ENCODE data around the gene HADHA. TPM values are rescaled to one million over a fixed set of nuclear protein-coding genes. Genes with fewer than 3 reads are reported as not detected.
"Not testable (repeated sequence)": the region's sequence is repeated elsewhere in the genome, so short reads cannot be mapped to it uniquely, and the experiment has no call there.

Gene HADHA
- total RNA-seq, 1 experiment from 2014 or later = 101 TPM

DNA sequence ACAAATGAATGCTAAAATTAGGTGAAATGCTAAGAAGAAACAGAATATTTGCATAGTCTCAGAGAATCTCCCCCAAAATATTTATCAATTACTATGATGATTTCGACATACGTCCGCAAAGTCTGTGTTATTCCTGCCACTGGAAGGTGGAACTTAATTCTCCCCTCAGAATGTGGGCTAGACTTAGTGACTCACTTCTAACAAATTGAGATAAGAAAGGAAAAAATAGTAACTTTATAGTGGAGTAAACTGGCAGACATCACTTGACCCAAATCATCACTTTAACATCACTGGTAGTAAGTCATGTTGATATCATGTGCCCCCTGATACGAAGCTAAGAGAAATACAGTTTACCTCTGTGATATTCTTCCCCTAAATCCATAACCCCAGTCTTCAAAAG, 23.8 kb upstream of the HADHA start:
- Histone ChIP-seq H3K4me1 (ENCODE audit: control insufficient read depth in 1 of 2, insufficient read depth in 2 of 2, low read length in 2 of 2) (no peaks in the 10 kb centered on the region), H3K27me3 (ENCODE audit: insufficient read depth, low read length) (no peaks in the 10 kb centered on the region), H3K4me2 (ENCODE audit: low read length) (no peak overlapping the region), H3K9ac (ENCODE audit: low read length) (no peak overlapping the region), H3K9me3 (ENCODE audit: control insufficient read depth in 1 of 2, insufficient read depth in 1 of 2, low read depth in 1 of 2, low read length in 2 of 2) (no peaks in the 10 kb centered on the region), H3K36me3 (ENCODE audit: control insufficient read depth in 1 of 2, insufficient read depth in 2 of 2, low read length in 2 of 2) (no peaks in the 10 kb centered on the region; a peak in 1 of 4 replicates), H3K79me2 (ENCODE audit: insufficient read depth, low read length) (no peaks in the 10 kb centered on the region), H3K4me3 (replicated peaks in 1 of 2; ENCODE audit: low read depth in 1 of 2, low read length in 2 of 2) (no peak overlapping the region), H3K9me2 (ENCODE audit: insufficient read depth) (no peaks in the 10 kb centered on the region), H4K20me1 (ENCODE audit: insufficient read depth) (no peaks in the 10 kb centered on the region), H3K27ac (ENCODE audit: low read depth, low read length) (no peak overlapping the region), H2AFZ (ENCODE audit: low read depth, low read length, poor library complexity, severe bottlenecking) (no peak overlapping the region)
- no TSS peak for BruUV-seq (replicated peaks)
- ATAC-seq (no peak), DNase-seq (ENCODE audit: low read depth, low spot score) (no peak)
- ChIA-PET CTCF (no interaction called here), POLR2A (no interaction called here), RAD21 (ENCODE audit: low non-redundant PET in 1 of 2, low total read pairs in 2 of 2, uncharacterized antibody in 2 of 2, unreplicated experiment in 2 of 2) (no interaction called here)
- intact Hi-C loops (cut with micrococcal nuclease) = no loop called here
- no peak for TF ChIP-seq EZH2 (IDR thresholded peaks at IDR 0.05)
- TF ChIP-seq SRF (IDR thresholded peaks at IDR 0.05; ENCODE audit: low read depth) = no peak
- no peak for TF ChIP-seq CBX3 (IDR thresholded peaks at IDR 0.05; ENCODE audit: low read depth)
- no peak for TF ChIP-seq SIN3A (IDR thresholded peaks at IDR 0.05; ENCODE audit: low read depth)
- no peak for TF ChIP-seq POLR2A (IDR thresholded peaks at IDR 0.05; ENCODE audit: borderline replicate concordance, extremely low read depth, insufficient read depth, insufficient read length)
- no peak for TF ChIP-seq FOSL1 (IDR thresholded peaks at IDR 0.05; ENCODE audit: low read depth)
- TF ChIP-seq CTCF (IDR thresholded peaks at IDR 0.05 in 2 of 3, conservative IDR thresholded peaks at IDR 0.05 in 1 of 3; ENCODE audit: borderline replicate concordance in 1 of 3, insufficient read depth in 1 of 3, low read depth in 2 of 3, low read length in 2 of 3) = no peak
- TF ChIP-seq SP1 (IDR thresholded peaks at IDR 0.05; ENCODE audit: low read depth) = no peak
- TF ChIP-seq, protein P1, sequence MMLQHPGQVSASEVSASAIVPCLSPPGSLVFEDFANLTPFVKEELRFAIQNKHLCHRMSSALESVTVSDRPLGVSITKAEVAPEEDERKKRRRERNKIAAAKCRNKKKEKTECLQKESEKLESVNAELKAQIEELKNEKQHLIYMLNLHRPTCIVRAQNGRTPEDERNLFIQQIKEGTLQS (IDR thresholded peaks at IDR 0.05) = no peak
- TF ChIP-seq MAX (IDR thresholded peaks at IDR 0.05) = no peak
- TF ChIP-seq EGR1 (IDR thresholded peaks at IDR 0.05; ENCODE audit: low read depth) = no peak
- TF ChIP-seq YY1 (IDR thresholded peaks at IDR 0.05; ENCODE audit: extremely low read depth, insufficient replicate concordance, low read depth, low read length) = no peak
- TF ChIP-seq ZFX (IDR thresholded peaks at IDR 0.05) = no peak
- no peak for TF ChIP-seq CEBPB (IDR thresholded peaks at IDR 0.05; ENCODE audit: low read depth)
- no peak for TF ChIP-seq POLR2AphosphoS5 (IDR thresholded peaks at IDR 0.05; ENCODE audit: low read depth, low read length)
- no peak for TF ChIP-seq TCF7L2 (IDR thresholded peaks at IDR 0.05; ENCODE audit: borderline replicate concordance, extremely low read depth, insufficient read depth, insufficient read length)
- TF ChIP-seq EZH2phosphoT487 (IDR thresholded peaks at IDR 0.05; ENCODE audit: borderline replicate concordance) = no peak

DNA sequence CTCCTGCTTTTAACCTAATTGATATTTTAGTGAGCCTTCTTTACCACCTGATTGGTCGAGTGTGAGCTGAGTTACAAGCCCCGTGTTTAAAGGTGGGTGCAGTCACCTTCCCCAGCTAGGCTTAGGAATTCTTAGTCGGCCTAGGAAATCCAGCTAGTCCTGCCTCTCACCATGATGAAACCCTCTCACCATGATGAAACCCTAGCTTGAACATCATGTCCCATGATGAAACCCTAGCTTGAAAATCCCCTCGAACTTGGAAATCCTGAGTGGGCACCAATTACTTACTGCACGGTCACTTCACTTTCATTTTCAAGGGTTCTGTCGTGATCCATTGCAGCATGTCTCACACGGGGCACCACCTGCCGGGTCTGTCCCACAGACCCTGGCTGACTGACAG, 14.4 kb upstream of the HADHA start:
- H3K9me2 ChIP-seq (ENCODE audit: insufficient read depth); H2AFZ ChIP-seq (ENCODE audit: low read depth, low read length, poor library complexity, severe bottlenecking); H4K20me1 ChIP-seq (ENCODE audit: insufficient read depth); H3K9me3 ChIP-seq (ENCODE audit: control insufficient read depth in 1 of 2, insufficient read depth in 1 of 2, low read depth in 1 of 2, low read length in 2 of 2); DNase-seq (ENCODE audit: low read depth, low spot score); H3K4me2 ChIP-seq (ENCODE audit: low read length); H3K36me3 ChIP-seq (ENCODE audit: control insufficient read depth in 1 of 2, insufficient read depth in 2 of 2, low read length in 2 of 2); H3K4me1 ChIP-seq (ENCODE audit: control insufficient read depth in 1 of 2, insufficient read depth in 2 of 2, low read length in 2 of 2); H3K27me3 ChIP-seq (ENCODE audit: insufficient read depth, low read length); intact Hi-C loops (cut with micrococcal nuclease); POLR2A ChIA-PET; RAD21 ChIA-PET (ENCODE audit: low non-redundant PET in 1 of 2, low total read pairs in 2 of 2, uncharacterized antibody in 2 of 2, unreplicated experiment in 2 of 2); BruUV-seq (replicated peaks); H3K79me2 ChIP-seq (ENCODE audit: insufficient read depth, low read length); CTCF ChIA-PET; H3K9ac ChIP-seq (ENCODE audit: low read length); H3K27ac ChIP-seq (ENCODE audit: low read depth, low read length); ATAC-seq; H3K4me3 ChIP-seq (replicated peaks in 1 of 2; ENCODE audit: low read depth in 1 of 2, low read length in 2 of 2): not testable (repeated sequence)

Data from HCT116 (cell line).